K562 (cell line): ENCODE measurements around the gene SLC43A2. TPM values are rescaled to one million over a fixed set of nuclear protein-coding genes. Genes with fewer than 3 reads are reported as not detected.

Experiments
- ATAC-seq: fragments of 200-7000 bp; cut with Tn5 transposase; 3 replicates; pipeline ENCODE4 v1.9.1; 2020; ENCODE audit warnings: moderate library complexity
- BruUV-seq: library from RNA; stranded (reverse); fragments of 400-500 nt; replicated peaks from 2 replicates; lab custom pipeline; 2021; lab: Mats Ljungman, UMichigan
- CTCF ChIA-PET: fragments of 300-600 bp; formaldehyde crosslinking; extraction: SDS; loops from one replicate; lab custom pipeline; 2021; ENCODE audit warnings: low intra/inter-chr PET ratio; lab: Yijun Ruan, JAX
- POLR2A ChIA-PET: fragments of 300-600, 350-650 bp; sonication (Branson Sonifier 250); formaldehyde crosslinking; extraction: SDS; loops from one replicate; lab custom pipeline; 2021; ENCODE audit warnings: antibody characterized with exemption, inconsistent platforms; lab: Yijun Ruan, JAX
- DNase-seq, 4 experiments: peaks; one replicate each; pipeline versions ENCODE4 v3.0.0 to v3.0.0-alpha.2; 2011 to 2018; ENCODE audit warnings: low spot score in 3 of 4, mixed read lengths in 3 of 4; ENCODE audit errors: extremely low read depth in 1 of 4
- FAIRE-seq: peaks from 2 replicates; lab custom pipeline; 2011; peaks lifted over from hg19 to GRCh38; lab: Jason Lieb, UNC
- H2AFZ ChIP-seq: 2 replicates; pipeline ENCODE4 v1.6.0; 2011; ENCODE audit warnings: low read depth, low read length, control low read depth, inconsistent platforms
- H3K27ac ChIP-seq: fragments of 200-600 bp; 3 replicates; pipeline ENCODE4 v1.8.0; 2011; ENCODE audit warnings: low read depth, mild to moderate bottlenecking, control low read depth, inconsistent platforms, low read length, moderate library complexity, mixed read lengths; ENCODE audit errors: extremely low read depth
- H3K27me3 ChIP-seq, 2 experiments: fragments of 300-600 bp in 1 of 2; 2 replicates in 1 of 2; 3 replicates in 1 of 2; pipeline versions ENCODE4 v1.6.0 to v1.8.0; 2011; ENCODE audit warnings: inconsistent platforms in 2 of 2, low read length in 2 of 2, mild to moderate bottlenecking in 1 of 2, mixed read lengths in 1 of 2, moderate library complexity in 1 of 2; ENCODE audit not compliant: control insufficient read depth in 2 of 2, insufficient read depth in 2 of 2
- H3K36me3 ChIP-seq: fragments of 300-600 bp; 3 replicates; pipeline ENCODE4 v1.8.0; 2011; ENCODE audit warnings: mild to moderate bottlenecking, low read length, inconsistent platforms; ENCODE audit not compliant: control insufficient read depth, insufficient read depth
- H3K4me1 ChIP-seq, 2 experiments: fragments of 200-600 bp in 1 of 2; replicated peaks in 1 of 2; 2 replicates in 1 of 2; 3 replicates in 1 of 2; pipeline versions ENCODE4 v1.5.1 to v1.8.0; 2011; ENCODE audit warnings: inconsistent platforms in 2 of 2, low read length in 2 of 2, mild to moderate bottlenecking in 1 of 2, mixed read lengths in 1 of 2, moderate library complexity in 1 of 2; ENCODE audit not compliant: control insufficient read depth in 2 of 2, insufficient read depth in 2 of 2
- H3K4me2 ChIP-seq: 2 replicates; pipeline ENCODE4 v1.6.1; 2011; ENCODE audit warnings: low read length, control low read depth, inconsistent platforms, mixed read lengths; ENCODE audit not compliant: insufficient read depth
- H3K4me3 ChIP-seq: fragments of 200-600 bp; sonication (generic), shearing (Covaris generic); 2 replicates; pipeline ENCODE4 v1.5.1; 2016; ENCODE audit warnings: control low read depth, inconsistent platforms
- H3K79me2 ChIP-seq: fragments of 200-600 bp; 3 replicates; pipeline ENCODE4 v1.8.0; 2011; ENCODE audit warnings: low read length, inconsistent platforms; ENCODE audit not compliant: control insufficient read depth, insufficient read depth
- H3K9ac ChIP-seq, 2 experiments: 2 replicates each; pipeline versions ENCODE4 v1.6.0 to v1.6.1; 2011; ENCODE audit warnings: low read depth in 2 of 2, low read length in 2 of 2, control low read depth in 1 of 2, inconsistent platforms in 1 of 2, mild to moderate bottlenecking in 1 of 2, mixed read lengths in 1 of 2; ENCODE audit not compliant: insufficient read depth in 1 of 2
- H3K9me1 ChIP-seq: one replicate; pipeline ENCODE4 v1.6.0; 2011; ENCODE audit warnings: inconsistent platforms, mild to moderate bottlenecking, low read length, moderate library complexity; ENCODE audit not compliant: control insufficient read depth, insufficient read depth
- H3K9me3 ChIP-seq: replicated peaks from 2 replicates; pipeline ENCODE4 v1.5.1; 2011; ENCODE audit warnings: low read depth, low read length, inconsistent platforms; ENCODE audit not compliant: control insufficient read depth, insufficient read depth
- H4K20me1 ChIP-seq: replicated peaks from 2 replicates; pipeline ENCODE4 v1.6.1; 2011; ENCODE audit warnings: low read length, inconsistent platforms, mixed read lengths; ENCODE audit not compliant: control insufficient read depth, insufficient read depth
- WGBS: fragments of 100-300 bp; shearing (Covaris generic); methylation state at CpG from one replicate; pipeline ENCODE4 v1.1.6; 2016; ENCODE audit warnings: low coverage, mixed read lengths; ENCODE audit not compliant: insufficient coverage; ENCODE audit errors: missing lambda C conversion rate; 5-methylcytosine and 5-hydroxymethylcytosine counted together
- in situ Hi-C: fragments of 300-500 bp; cut with MboI; formaldehyde crosslinking; loops from 4 replicates; pipeline ENCODE4 v1.15.0; 2018; ENCODE audit warnings: inconsistent platforms, mixed read lengths
- intact Hi-C: fragments of 100-400 bp; cut with micrococcal nuclease; formaldehyde crosslinking; loops from 2 replicates; pipeline ENCODE4 v1.14.2; 2022
- polyA plus RNA-seq, 8 experiments: library from polyadenylated mRNA; depleted of rRNA in 4 of 8; stranded (reverse) in 5 of 8; unstranded in 3 of 8; fragments of >200 nt; fragmentation: Nextera tagmentation in 2 of 8; fragmentation: Illumina TruSeq in 1 of 8; extraction: Ambion mirVana in 2 of 8; extraction: Trizol in 1 of 8; gene quantifications; 2 replicates each; pipeline versions ENCODE4 v1.2.1 to v1.2.3, GENCODE V29; 2011 to 2014; ENCODE audit warnings: inconsistent platforms in 1 of 8, missing spikeins in 1 of 8
- total RNA-seq, 7 experiments: library from RNA; depleted of rRNA in 6 of 7; stranded (reverse); fragments of >200 nt in 6 of 7; fragmentation: Illumina TruSeq in 2 of 7; extraction: Trizol in 2 of 7; gene quantifications; 2 replicates each; pipeline versions ENCODE4 v1.2.1 to v1.2.3, GENCODE V29; 2011 to 2021; ENCODE audit warnings: low replicate concordance in 1 of 7
- TF ChIP-seq, protein P1 (sequence below): fragments of 150-350 bp; conservative IDR thresholded peaks from 2 replicates; pipeline ENCODE4 v1.6.1; 2014; ENCODE audit warnings: low read length
- TF ChIP-seq, protein P2 (sequence below), 2 experiments: fragments of 450-650 bp in 1 of 2; sonication (generic) in 1 of 2; formaldehyde crosslinking in 1 of 2; IDR thresholded peaks in 1 of 2; conservative IDR thresholded peaks in 1 of 2; 2 replicates each; pipeline versions ENCODE4 v1.6.1 to v1.8.1; 2016 to 2023; ENCODE audit warnings: mild to moderate bottlenecking in 2 of 2, moderate library complexity in 2 of 2, inconsistent platforms in 1 of 2, missing genetic modification reagents in 1 of 2
- TF ChIP-seq, protein P3 (sequence below), 2 experiments: fragments of 450-650 bp; IDR thresholded peaks; 2 replicates each; pipeline ENCODE4 v1.6.1; 2016

The SLC43A2 gene
- total and polyA plus RNA-seq, 9 of the 15 experiments (the other 6 are each of a cell fraction or from before 2014, with no cell fraction given) = 0.03 to 10.2 (median 3.6) TPM

DNA sequence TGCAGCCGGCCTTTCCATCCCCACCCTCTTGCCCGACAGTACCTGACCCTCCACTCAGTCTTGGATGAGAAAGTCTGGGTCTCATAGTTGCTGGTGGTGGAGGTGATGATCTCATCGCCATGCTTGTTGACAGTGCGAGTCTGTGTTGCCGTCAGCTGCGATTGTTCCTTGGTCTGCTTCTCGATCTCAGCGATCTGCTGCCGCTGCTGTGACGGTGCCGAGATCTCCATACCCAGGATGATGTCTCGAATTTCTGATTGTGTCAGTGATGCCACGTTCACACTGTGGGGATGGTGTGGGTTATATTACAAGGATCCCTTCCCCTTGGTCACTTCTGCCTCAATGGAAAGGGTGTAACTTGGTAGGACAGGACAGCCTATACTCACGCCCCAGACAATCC, 25.1 kb upstream of the SLC43A2 start:
- 88% methylated on average over 7 of the region's 14 CpGs for WGBS
- TF ChIP-seq, protein P1, sequence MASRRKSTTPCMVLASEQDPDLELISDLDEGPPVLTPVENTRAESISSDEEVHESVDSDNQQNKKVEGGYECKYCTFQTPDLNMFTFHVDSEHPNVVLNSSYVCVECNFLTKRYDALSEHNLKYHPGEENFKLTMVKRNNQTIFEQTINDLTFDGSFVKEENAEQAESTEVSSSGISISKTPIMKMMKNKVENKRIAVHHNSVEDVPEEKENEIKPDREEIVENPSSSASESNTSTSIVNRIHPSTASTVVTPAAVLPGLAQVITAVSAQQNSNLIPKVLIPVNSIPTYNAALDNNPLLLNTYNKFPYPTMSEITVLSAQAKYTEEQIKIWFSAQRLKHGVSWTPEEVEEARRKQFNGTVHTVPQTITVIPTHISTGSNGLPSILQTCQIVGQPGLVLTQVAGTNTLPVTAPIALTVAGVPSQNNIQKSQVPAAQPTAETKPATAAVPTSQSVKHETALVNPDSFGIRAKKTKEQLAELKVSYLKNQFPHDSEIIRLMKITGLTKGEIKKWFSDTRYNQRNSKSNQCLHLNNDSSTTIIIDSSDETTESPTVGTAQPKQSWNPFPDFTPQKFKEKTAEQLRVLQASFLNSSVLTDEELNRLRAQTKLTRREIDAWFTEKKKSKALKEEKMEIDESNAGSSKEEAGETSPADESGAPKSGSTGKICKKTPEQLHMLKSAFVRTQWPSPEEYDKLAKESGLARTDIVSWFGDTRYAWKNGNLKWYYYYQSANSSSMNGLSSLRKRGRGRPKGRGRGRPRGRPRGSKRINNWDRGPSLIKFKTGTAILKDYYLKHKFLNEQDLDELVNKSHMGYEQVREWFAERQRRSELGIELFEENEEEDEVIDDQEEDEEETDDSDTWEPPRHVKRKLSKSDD = no peak
- TF ChIP-seq, protein P2, sequence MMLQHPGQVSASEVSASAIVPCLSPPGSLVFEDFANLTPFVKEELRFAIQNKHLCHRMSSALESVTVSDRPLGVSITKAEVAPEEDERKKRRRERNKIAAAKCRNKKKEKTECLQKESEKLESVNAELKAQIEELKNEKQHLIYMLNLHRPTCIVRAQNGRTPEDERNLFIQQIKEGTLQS (IDR thresholded peaks at IDR 0.05) = peak; percentile 19; the same call in 1 of the 2 replicates
- TF ChIP-seq, protein P2 (CRISPR knock-in tag; conservative IDR thresholded peaks at IDR 0.05) = no peak
- TF ChIP-seq, protein P3, sequence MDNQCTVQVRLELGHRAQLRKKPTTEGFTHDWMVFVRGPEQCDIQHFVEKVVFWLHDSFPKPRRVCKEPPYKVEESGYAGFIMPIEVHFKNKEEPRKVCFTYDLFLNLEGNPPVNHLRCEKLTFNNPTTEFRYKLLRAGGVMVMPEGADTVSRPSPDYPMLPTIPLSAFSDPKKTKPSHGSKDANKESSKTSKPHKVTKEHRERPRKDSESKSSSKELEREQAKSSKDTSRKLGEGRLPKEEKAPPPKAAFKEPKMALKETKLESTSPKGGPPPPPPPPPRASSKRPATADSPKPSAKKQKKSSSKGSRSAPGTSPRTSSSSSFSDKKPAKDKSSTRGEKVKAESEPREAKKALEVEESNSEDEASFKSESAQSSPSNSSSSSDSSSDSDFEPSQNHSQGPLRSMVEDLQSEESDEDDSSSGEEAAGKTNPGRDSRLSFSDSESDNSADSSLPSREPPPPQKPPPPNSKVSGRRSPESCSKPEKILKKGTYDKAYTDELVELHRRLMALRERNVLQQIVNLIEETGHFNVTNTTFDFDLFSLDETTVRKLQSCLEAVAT (IDR thresholded peaks at IDR 0.05) = peak in 1 of 2 experiments; percentile 76; a peak in 2 of 4 replicates
- TF ChIP-seq, all 486 proteins: peak for 2
- H2AFZ ChIP-seq = no peak overlapping the region
- no peak for ATAC-seq
- H3K9ac ChIP-seq = no peak overlapping the region
- FAIRE-seq = no peak
- H3K9me1 ChIP-seq = no peaks in the 10 kb centered on the region
- ChIA-PET CTCF (no interaction called here), POLR2A (interaction anchor here (0.7 kb wide), 1 partner anchor 211 kb away, joined by 4 read pairs; no protein-coding TSS in a partner anchor)
- no peak for DNase-seq
- BruUV-seq = no TSS peak
- peaks cover 16 to 24% of the 10 kb centered on the region in 2 experiments for H3K4me1 ChIP-seq
- H3K36me3 ChIP-seq = peaks cover 79% of the 10 kb centered on the region
- H3K9me3 ChIP-seq = no peaks in the 10 kb centered on the region
- intact Hi-C loops (no loop called here), in situ Hi-C loops (no loop called here)
- no peaks in the 10 kb centered on the region for H4K20me1 ChIP-seq
- H3K79me2 ChIP-seq = no peaks in the 10 kb centered on the region; the same call in 2 of the 3 replicates
- H3K27ac ChIP-seq = no peak overlapping the region; the same call in 2 of the 3 replicates
- no peaks in the 10 kb centered on the region for H3K27me3 ChIP-seq
- no peak overlapping the region for H3K4me3 ChIP-seq
- no peak overlapping the region for H3K4me2 ChIP-seq
